Measurements from ENCODE around the gene ST8SIA5.

ST8SIA5 gene

DNA sequence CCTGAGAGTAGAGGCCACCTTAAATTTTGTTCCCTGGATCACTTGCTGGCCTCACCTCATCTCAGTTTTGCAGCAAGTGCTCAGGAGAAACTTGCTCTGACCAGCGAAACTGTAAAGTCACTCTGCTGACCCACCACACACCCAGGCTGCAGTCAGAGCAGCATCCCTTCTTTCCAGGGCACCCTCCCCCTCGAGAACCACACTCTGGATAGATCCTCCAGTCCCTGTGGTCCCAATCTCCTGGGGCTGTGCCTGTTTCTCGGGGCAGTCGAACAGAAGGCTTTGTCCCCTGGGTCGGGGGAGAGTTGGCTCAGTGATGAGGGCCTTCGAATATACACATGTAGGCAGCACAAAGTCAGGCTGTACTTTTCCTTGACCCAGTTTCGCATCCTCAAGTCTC is 18.4 kb downstream of the ST8SIA5 start:
- no peak for DNase-seq

- DNase-seq: no peak
Measured at GRCh38 chr18:46736736-46737135, 20.1 kb downstream of the ST8SIA5 start.

- no peak for DNase-seq
Measured at GRCh38 chr18:46736135-46736534, 20.7 kb downstream of the ST8SIA5 start.

- no peak for DNase-seq
Measured at GRCh38 chr18:46734981-46735380, 21.9 kb downstream of the ST8SIA5 start.

- no peak for DNase-seq
Measured at GRCh38 chr18:46733872-46734271, 23.0 kb downstream of the ST8SIA5 start.

DNA sequence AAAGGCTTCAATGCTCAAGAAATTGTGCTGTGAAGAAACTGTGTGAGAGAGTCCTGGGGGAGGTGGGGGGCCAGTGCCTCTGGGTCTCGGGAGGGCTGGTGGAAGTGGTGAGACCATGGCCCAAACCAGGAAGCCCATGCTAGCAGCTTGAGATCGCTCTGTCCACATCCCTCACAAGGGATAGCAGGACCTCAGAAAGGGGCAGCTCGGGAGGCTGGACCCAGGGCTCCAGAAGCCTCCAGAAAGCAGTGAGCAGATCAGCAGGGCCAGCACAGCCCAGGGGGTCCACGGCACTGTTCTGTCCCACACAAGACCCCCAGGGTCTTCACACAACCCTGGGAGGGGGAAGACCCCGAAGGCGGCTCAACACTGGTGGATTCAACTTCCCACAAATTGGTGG is 24.1 kb downstream of the ST8SIA5 start:
- DNase-seq: no peak

- DNase-seq: no peak
Measured at GRCh38 chr18:46732201-46732600, 24.7 kb downstream of the ST8SIA5 start.

DNA sequence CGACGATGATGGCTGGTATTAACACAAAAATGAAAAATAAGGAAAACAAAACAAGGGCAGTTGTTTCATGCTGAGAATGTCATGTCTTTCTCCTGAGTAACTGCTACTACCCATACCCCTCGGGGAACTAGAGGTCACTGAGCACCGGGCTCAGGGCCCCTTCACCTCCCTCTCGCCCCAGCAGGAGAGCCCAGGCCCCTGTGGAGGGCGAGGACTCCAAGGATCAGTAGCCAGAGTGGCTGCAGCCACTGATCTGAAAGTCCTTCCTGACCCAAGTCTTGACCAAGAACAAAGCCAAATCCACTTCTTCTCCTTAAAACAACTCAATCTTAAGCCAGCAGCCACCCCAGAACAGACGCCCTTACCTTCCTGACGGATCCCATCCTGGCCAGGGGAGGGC is 25.5 kb downstream of the ST8SIA5 start:
- no peak for DNase-seq

DNA sequence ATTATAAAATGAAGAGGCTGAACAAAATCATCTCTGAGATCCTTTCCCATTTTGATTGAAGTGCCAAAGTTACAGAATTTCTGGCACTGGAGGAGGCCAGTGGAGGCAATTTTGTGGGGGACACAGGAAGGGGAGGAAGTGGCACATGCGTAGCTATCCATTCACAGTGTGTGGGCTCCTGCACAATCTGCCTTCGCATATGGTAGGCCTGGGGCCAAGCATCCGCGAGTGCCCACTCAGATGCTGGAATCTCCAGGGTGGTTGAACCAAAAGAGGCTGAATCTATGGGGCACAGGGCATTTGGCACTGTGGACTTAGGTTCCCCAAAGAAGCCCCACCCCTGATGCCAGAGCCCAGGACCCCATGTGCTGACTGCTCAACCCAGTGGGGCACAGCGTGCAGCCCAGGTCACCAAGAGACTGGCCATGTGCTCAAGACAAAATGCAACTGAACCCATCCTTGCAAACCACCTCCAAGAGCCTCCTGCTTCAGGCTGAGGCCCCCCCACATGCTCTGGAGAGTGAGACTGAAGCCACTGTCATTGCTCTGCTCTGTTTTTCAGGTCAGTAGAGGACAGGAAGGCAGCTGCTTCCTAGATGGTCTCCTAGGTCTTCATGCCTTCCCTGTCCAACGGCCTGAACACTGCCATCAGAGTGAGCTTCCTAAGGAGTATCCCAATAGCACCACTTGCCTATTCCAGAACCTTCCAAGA is 28.5 kb downstream of the ST8SIA5 start:
- DNase-seq: no peak

GRCh38 chr18:46727177-46727576 is 29.7 kb downstream of the ST8SIA5 start:
- DNase-seq: no peak

DNA sequence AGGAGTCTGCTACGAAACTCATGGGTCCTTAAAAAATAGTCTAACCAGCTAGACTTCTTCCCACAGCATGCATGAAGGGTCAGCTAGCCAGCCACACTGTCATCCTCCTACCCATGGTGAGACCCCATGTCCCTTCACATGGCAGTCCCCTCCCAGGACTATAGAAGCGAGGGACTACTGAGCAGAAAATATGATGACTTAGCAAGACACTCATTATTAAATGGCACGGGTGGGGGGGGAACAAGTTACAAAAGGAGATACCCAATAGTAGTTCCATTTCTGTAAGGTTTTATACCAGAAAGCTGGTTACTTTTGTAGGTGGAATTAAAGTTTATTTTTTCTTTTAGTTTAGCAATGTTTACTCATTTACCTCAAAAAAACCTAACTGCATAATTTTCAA is 31.5 kb downstream of the ST8SIA5 start:
- no peak for DNase-seq

DNA sequence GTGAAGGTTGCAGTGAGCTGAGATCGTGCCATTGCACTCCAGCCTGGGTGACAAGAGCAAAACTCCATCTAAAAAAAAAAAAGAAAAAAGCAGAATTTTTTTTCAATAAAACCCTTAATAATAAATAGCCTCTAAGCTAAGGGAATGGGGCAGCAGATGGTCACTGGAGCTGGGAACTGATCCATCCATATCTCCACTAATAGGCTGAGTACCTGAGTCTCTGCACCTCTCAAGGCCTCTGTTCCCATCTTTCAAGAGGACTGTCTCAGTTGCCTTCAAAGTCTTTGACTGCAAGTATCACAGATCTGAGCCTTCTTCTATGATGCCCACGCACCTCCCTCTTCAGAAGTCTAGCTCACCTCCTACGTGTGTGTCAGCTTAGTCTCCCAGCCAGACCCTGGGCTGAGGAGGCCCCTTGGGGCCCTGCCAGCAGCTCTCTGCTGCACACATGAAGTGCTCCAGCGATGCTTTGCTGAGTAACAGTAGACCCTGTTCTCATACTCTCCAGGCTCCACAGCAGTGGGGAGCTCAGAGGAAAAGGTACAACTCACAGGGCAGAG is 32.9 kb downstream of the ST8SIA5 start:
- DNase-seq: no peak

DNA sequence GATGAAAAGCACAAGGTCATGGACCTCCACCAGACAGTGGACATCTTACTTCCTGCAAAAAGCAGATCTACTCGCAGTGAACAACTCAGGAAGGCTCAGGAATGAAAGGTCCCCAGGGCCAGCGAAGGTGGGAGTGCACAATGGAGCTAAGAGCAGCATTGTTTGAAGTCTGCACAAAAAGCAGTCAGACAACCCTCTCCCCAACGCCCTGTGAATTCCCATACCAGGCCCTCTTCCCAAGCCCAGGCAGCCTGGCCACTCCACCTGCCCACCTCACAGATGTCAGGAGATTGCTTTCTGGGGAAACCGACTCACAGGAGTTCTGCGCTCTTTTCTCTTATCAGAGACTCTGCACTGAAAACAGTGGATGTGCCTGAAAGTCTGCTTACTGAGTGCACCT is 34.8 kb downstream of the ST8SIA5 start:
- no peak for DNase-seq

DNA sequence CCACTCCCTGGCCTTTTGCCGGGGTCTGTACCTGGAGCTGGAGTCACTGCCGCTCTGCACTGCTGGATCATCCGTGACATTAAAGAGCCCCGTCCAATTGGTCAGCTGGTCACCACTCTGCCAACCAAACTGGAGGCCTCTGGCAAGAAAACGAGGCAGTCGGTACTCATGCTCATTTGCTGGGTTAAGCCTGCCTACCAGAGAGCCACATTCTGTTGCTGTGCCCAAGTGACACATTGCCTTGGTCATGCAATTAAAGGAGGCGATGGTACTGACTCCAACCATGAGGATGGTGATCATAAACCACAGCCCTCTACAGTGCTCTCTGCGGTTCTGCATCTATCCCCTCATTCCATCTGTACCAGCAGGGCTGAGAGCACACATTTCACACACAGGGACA is 35.5 kb downstream of the ST8SIA5 start:
- no peak for DNase-seq

DNA sequence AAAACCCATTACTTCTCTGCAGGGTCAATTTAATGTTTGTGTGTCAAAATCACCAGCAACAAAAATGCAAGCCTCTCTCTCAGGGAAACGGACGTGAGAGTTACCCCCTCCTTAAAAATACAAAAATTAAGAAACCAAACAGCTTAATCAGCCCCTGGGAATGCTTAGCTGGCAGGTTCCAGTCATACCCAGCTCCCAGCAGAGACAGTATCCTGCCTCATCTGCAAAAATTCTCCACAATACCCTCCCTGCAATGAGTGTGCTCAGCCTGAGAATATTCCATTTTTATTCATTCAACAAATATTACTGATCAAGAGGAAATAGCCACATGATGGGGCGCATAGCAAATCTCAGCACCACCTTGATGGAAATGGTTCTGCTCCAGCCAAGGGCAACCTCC is 36.3 kb downstream of the ST8SIA5 start:
- no peak for DNase-seq

DNA sequence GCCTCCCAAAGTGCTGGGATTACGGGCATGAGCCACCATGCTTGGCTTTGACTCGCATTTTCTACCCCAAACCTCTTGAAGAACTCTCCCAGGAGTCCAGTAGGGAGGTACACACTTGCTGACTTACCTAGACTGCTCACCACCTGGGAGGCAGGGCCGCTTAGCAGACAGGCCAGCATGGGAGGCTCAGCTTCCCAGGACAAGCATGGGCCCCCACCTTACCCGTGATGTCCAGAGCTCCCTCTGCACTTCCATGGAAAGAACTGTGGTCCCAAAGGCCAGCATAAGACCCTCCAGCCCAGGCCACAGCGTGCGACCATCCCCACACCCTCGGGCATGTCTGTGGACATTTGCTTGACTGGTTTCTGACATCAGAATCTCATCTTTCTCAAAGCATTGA is 36.8 kb downstream of the ST8SIA5 start:
- no peak for DNase-seq

- DNase-seq: no peak
Measured at GRCh38 chr18:46719388-46719787, 37.5 kb downstream of the ST8SIA5 start.

- DNase-seq: no peak
Measured at GRCh38 chr18:46718501-46719341, 38.1 kb downstream of the ST8SIA5 start.

DNA sequence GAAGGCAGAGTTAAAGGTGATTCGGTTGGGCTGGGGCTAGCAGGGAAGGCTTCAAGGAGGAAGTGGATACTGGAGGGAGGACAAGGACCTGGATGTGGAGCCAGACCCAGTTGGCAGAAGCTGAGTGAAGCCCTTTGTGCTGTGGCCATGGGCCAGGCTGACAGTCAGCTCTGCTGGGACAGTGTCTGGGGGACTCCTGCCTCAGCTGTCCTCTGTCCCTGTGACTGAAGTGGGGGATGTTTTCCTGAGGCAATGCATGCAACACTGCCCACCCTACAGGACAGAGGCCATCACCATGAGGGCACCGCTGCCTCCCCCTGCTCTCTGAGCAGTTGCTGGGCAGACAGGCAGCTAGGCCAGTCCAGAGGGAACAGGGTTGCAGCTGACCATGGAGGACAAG is 40.0 kb downstream of the ST8SIA5 start:
- no peak for DNase-seq

GRCh38 chr18:46716336-46716735 is 40.5 kb downstream of the ST8SIA5 start:
- no peak for DNase-seq

DNA sequence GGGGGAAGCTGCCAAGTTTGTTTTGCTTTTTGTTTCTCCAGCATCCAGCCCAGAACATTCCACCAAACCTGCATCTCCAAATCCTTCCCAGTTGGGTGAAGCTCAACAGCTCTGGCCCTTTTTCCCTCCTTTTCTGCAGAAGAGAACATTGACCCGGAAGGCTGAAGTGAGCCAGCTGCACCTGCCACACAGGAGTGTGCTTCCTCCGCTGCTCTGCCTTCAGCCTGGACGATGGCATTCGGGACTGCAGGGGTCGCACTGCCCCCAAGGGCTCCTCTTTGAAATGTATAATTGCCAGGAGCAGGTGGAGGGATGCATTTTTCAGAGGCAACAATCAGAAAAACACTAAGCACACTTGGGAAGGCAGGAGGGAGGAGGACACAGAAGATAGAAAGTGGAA is 41.8 kb downstream of the ST8SIA5 start:
- DNase-seq: no peak

DNA sequence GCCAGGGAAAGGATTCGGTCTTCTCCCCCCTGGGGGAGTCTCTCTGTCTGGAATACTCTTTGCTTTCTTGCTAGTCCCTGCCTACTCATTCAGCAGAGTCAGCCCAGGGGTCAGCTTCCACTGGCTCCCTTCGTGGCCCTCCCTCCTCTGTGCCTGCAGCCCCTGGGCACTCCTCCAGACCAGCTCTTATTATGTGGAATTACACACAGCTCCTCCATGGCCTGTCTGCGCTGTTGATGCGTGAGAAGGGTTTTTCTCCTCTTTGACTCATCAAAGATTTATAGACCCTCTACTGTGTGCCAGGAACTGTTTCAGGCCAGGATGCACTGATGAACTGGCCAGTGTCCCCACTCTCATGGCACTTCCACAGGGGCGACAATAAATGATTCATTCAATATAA is 44.4 kb downstream of the ST8SIA5 start:
- DNase-seq: peak; percentile 17

DNA sequence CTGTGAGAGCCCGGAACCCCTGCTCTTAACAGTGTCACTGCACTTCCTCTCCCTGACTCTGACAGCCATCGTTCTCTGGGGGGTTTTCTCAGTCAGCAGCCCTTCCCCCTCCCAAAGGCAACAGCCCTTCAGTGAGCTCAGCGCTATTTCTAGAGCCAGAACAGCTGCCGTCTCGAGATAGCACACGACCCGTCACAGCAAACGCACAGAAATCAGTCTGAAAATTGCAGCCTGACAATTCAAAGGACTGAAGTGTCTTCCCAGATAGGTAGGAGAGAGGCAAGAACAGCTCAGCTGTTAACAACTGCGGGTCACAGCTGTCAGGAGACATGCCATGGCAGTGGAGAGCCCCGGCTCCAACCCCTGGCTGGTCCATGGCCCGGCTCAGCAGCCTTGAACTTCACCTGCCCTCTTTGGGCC is 45.4 kb downstream of the ST8SIA5 start:
- peak; percentile 64 for DNase-seq

DNA sequence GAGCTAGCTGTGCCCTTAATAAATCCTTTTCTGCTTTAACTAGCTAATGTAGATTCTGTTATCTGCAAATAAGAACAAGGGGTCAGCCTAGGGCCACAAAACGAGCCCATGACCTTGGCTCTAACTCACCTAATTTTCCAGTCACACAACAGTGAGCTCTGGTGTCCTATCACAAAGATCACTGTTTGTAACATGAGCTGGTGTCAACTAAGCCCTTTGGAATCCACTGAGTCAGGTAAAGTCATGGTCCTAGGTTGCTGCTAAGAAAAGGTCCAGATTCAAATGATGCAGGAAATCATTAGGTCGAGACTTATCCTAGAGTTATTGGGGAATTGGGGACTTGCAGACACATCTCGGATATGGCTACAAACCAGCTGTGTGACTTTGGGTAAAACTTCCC is 49.9 kb downstream of the ST8SIA5 start:
- no peak for DNase-seq
